ENCODE data around the gene ZNF576.

The ZNF576 gene

GRCh38 chr19:43555185-43555770 is 41.1 kb upstream of the ZNF576 start:
- H3K27ac ChIP-seq: no peak overlapping the region
- no peaks in the 10 kb centered on the region for H4K20me1 ChIP-seq (ENCODE audit: insufficient read depth)
- H3K27me3 ChIP-seq (ENCODE audit: insufficient read depth, low read depth): no peaks in the 10 kb centered on the region
- no peaks in the 10 kb centered on the region for H3K4me1 ChIP-seq (ENCODE audit: low read depth, poor library complexity, severe bottlenecking)
- H2AFZ ChIP-seq (ENCODE audit: low read depth): no peak overlapping the region
- H3K9ac ChIP-seq: no peak overlapping the region
- no peaks in the 10 kb centered on the region; the same call in 1 of the 2 replicates for H3K36me3 ChIP-seq (ENCODE audit: insufficient read depth)
- TF ChIP-seq CTCF (conservative IDR thresholded peaks at IDR 0.05; ENCODE audit: low read depth, low read length): peak; percentile 83
- H3K4me2 ChIP-seq: no peak overlapping the region
- H3K79me2 ChIP-seq (ENCODE audit: insufficient read depth, low read depth): no peaks in the 10 kb centered on the region
- H3K4me3 ChIP-seq (IDR thresholded peaks at IDR 0.05; ENCODE audit: insufficient read depth, low read depth, low read length): no peak overlapping the region

GRCh38 chr19:43560687-43561086 is 35.7 kb upstream of the ZNF576 start:
- Histone ChIP-seq H3K4me1 (ENCODE audit: low read depth, poor library complexity, severe bottlenecking) (no peaks in the 10 kb centered on the region), H3K9ac (no peak overlapping the region), H3K4me2 (no peak overlapping the region), H3K79me2 (ENCODE audit: insufficient read depth, low read depth) (no peaks in the 10 kb centered on the region), H4K20me1 (ENCODE audit: insufficient read depth) (no peaks in the 10 kb centered on the region), H3K4me3 (IDR thresholded peaks at IDR 0.05; ENCODE audit: insufficient read depth, low read depth, low read length) (no peak overlapping the region), H3K36me3 (ENCODE audit: insufficient read depth) (no peaks in the 10 kb centered on the region), H3K27ac (no peak overlapping the region), H2AFZ (ENCODE audit: low read depth) (no peak overlapping the region), H3K27me3 (ENCODE audit: insufficient read depth, low read depth) (no peaks in the 10 kb centered on the region)
- TF ChIP-seq CTCF (conservative IDR thresholded peaks at IDR 0.05; ENCODE audit: low read depth, low read length): no peak

- no peak overlapping the region for H3K4me2 ChIP-seq
- no peak overlapping the region for H3K27ac ChIP-seq
- H3K36me3 ChIP-seq (ENCODE audit: insufficient read depth): no peaks in the 10 kb centered on the region
- no peaks in the 10 kb centered on the region for H3K27me3 ChIP-seq (ENCODE audit: insufficient read depth, low read depth)
- no peak overlapping the region for H3K4me3 ChIP-seq (IDR thresholded peaks at IDR 0.05; ENCODE audit: insufficient read depth, low read depth, low read length)
- no peak for TF ChIP-seq CTCF (conservative IDR thresholded peaks at IDR 0.05; ENCODE audit: low read depth, low read length)
- no peaks in the 10 kb centered on the region for H3K4me1 ChIP-seq (ENCODE audit: low read depth, poor library complexity, severe bottlenecking)
- H4K20me1 ChIP-seq (ENCODE audit: insufficient read depth): no peaks in the 10 kb centered on the region
- H3K9ac ChIP-seq: no peak overlapping the region
- H2AFZ ChIP-seq (ENCODE audit: low read depth): no peak overlapping the region
- no peaks in the 10 kb centered on the region for H3K79me2 ChIP-seq (ENCODE audit: insufficient read depth, low read depth)
These were observed 35.0 kb upstream of the ZNF576 start for GRCh38 chr19:43561139-43561970.

GRCh38 chr19:43562226-43562697 is 34.1 kb upstream of the ZNF576 start:
- Histone ChIP-seq H3K79me2 (ENCODE audit: insufficient read depth, low read depth) (no peaks in the 10 kb centered on the region), H3K4me3 (IDR thresholded peaks at IDR 0.05; ENCODE audit: insufficient read depth, low read depth, low read length) (no peak overlapping the region), H2AFZ (ENCODE audit: low read depth) (no peak overlapping the region), H3K27ac (no peak overlapping the region), H3K36me3 (ENCODE audit: insufficient read depth) (no peaks in the 10 kb centered on the region), H4K20me1 (ENCODE audit: insufficient read depth) (no peaks in the 10 kb centered on the region), H3K4me2 (no peak overlapping the region), H3K4me1 (ENCODE audit: low read depth, poor library complexity, severe bottlenecking) (no peaks in the 10 kb centered on the region), H3K9ac (no peak overlapping the region), H3K27me3 (ENCODE audit: insufficient read depth, low read depth) (no peaks in the 10 kb centered on the region)
- no peak for TF ChIP-seq CTCF (conservative IDR thresholded peaks at IDR 0.05; ENCODE audit: low read depth, low read length)
